GM19193 (cell line): ENCODE measurements around the gene P2RY8.

Source experiments
- POLR2A ChIP-seq: IDR thresholded peaks from 4 replicates; pipeline ENCODE4 v1.6.1; 2011; ENCODE audit not compliant: insufficient read depth, insufficient read length; ENCODE audit errors: extremely low read depth

P2RY8 gene

GRCh38 chrX:1554469-1555210 lies 17.7 kb upstream of the P2RY8 start:
- TF ChIP-seq POLR2A: no peak

- TF ChIP-seq POLR2A: no peak
Observed at GRCh38 chrX:1551959-1552546, 15.1 kb upstream of the P2RY8 start.

DNA sequence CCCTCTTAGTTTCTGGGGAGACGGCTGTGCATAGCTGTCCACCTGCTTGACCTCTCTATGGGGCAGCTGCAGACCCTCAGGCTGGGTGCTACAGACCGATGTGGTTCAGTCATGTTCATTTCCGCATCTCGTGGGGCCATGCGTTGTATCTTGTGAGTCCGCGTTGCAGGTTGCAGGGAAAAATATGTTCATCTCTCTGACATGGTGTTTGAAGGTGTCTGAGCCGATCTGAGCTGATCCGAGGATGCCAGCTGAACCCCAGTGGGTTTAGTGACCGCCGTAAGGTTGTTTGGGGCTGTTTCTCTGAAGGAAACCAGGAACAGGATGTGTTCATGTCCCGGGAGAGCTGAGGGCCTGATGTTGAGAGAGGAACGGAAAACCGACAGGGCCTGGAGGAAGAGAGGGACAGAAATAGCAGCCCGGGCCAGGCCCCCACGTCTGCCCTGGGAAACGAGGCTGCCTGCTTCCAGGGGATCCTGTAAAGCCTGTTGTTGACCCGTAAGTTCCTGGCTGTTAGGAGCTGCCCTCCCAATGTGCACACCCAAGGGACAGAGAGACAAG lies 9.8 kb upstream of the P2RY8 start:
- no peak for TF ChIP-seq POLR2A

DNA sequence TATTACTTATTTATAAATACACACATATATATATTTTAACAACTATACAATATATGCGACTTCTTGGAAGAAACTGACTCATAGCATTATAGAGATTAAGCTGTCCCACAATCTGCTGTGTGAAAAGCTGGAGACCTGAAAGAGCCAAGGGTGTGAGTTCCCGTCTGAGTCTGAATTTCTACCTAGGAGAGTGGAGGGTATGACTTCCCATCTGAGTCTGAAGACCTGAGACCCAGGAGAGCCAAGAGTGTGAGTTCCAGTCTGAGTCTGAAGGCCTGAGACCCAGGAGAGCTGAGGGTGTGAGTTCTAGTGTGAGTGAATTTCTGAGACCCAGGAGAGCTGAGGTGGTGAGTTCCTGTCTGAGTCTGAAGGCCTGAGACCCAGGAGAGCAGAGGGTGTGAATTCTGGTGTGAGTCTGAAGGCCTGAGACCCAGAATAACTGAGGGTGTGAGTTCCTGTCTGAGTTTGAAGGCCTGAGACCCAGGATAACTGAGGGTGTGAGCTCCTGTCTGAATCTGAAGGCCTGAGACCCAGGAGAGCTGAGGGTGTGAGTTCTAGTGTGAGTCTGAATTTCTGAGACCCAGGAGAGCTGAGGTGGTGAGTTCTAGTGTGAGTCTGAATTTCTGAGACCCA lies 8.9 kb upstream of the P2RY8 start:
- no peak for TF ChIP-seq POLR2A

DNA sequence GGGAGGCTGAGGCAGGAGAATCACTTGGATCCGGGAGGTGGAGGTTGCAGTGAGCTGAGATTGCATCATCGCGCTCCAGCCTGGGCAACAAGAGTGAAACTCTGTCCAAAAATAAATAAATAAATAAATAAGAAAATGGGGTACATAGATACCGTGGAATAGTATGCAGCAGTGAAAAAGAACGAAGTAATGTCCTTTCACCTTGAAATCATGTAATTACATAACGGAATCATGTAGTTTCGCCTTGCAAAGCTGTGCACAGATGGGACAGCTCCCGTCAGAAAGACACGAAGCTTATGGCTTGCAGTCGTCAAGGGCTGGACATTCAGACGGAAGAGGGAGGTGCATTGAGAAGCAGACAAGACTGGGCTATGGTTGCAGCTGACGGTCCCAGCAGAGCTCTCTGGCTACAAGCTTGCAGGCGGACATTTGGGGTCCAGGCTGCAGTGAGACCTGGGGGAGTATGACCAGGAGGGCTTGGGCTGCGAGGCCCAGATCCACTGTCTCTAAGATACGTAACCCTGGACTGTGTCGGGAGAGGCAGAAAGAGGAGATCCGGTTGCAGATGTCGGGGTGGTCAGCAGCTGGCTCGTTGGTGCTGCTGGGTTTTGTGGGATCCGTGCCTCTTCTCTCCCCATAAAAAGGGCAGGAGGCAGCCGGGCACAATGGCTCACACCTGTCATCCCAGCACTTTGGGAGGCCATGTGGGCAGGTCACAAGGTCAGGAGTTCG lies 6.2 kb upstream of the P2RY8 start:
- TF ChIP-seq POLR2A: no peak

GRCh38 chrX:1536712-1537030 lies 314 bp downstream of the P2RY8 start:
- TF ChIP-seq POLR2A: no peak

DNA sequence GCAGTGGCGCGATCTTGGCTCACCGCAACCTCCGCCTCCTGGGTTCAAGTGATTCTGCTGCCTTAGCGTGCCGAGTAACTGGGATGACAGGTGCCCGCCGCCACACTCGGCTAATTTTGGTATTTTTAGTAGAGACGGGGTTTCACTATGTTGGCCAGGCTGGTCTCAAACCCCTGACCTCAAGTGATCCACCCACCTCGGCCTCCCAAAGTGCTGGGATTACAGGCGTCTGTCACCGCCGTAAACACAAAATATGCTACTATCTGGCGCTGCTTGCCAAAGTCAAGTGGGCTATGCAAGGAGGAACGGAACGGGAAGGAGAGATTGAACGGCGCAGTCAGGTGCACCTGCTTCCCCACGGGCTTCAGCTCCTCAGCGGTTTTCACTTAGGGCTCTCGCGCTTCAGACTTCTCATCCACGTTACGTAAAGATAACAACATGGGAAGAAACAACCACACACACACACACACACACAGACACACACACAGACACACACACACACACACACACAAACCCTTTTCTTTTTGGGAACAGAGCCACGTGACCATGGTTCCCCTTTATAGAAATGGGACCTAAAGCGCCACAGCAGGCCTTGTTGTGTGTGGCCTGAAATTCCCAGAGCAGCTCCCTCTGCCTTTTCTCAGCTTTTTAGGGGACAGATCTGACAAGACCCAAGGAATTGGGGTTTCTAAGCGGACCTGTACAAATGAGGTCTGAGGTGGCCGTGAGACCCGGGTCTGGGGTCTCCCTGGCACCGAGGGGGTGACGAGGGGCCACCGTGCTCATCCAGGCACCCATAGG lies 1.5 kb downstream of the P2RY8 start:
- TF ChIP-seq POLR2A: peak; percentile 54

DNA sequence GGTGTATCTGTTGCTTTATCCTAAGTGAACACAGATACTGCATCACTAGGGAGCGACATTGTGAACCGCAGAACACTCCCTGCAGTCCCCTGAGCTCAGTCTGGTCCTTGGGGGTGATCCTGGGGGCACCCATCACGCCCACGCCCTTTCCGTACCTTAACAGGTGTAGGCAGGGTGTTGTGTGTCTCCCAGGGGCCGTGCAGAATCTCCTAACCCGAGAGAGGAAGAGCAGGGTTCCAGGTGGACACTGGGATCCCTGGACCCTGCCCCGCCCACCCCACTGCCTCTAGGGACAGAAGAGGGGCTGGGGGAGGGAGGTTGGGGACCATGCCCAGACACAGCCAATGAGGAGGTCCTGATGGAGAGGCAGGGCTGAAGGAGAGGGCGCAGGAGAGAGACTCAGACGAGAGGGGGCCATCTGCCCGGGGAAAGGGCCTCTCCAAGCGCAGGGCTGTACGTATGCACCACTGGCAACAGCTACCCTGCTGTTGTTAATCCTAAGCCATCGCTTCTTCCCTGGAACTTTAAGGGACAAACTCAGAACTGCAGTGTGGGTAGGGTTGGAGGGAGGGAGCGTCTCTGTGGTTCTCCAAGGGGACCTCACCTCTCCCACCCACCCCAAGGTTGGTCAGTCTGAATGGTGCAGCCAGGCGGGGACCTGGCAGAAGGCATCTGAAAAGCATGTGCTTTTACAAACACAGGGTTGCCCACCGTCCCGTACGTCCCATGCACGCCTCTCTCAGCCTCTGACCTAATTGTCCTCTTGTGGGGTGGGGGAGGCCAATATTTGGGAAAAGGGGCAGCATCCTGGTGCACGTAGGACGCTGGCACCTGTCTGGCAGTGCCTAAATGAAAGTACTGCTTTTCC lies 2.5 kb downstream of the P2RY8 start:
- peak; percentile 58 for TF ChIP-seq POLR2A

GRCh38 chrX:1533058-1533457 lies 3.9 kb downstream of the P2RY8 start:
- no peak for TF ChIP-seq POLR2A

DNA sequence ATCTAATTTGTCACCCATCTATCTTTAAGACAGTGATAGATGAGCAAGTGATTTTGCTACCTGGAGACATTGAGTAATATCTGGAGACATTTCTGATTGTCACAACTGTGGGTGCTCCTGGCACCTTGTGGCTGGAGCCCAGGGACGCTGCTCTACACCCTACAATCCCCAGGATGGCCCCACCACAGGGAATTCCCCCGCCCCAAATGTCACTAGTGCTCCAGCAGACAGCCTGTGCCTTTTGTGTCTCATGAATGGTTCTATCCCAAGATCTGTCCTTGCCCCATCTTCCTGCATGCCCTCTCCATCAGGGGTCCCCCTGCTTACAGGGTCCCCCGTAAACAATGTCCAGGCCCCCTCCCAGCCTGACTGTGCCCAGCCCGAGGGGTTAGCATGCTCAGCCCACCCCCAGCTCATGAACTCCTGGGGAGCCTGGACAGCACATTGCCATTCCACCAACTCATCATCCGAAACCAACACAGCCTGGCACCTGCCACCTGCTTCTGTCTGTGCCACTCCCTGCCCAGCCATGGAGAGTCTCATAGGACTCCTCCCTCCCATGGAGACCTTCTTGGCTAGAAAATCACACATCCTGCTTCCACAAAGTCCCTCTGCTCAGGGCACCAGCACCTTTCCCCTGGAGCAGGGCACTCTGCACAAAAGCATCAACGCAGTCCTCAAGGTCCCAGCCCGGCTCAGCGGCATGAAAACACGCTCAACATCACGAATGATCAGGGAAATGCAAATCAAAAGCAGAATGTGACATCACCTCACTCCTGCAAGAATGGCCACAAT lies 5.7 kb downstream of the P2RY8 start:
- TF ChIP-seq POLR2A: no peak

GRCh38 chrX:1529756-1530155 lies 7.2 kb downstream of the P2RY8 start:
- no peak for TF ChIP-seq POLR2A

GRCh38 chrX:1529328-1529727 lies 7.7 kb downstream of the P2RY8 start:
- no peak for TF ChIP-seq POLR2A

GRCh38 chrX:1528884-1529203 lies 8.1 kb downstream of the P2RY8 start:
- no peak for TF ChIP-seq POLR2A
